MM.1S (cell line): ENCODE data around the gene CCDC51.

Experiments
- DNase-seq: peaks from one replicate; pipeline ENCODE4 v3.0.0-alpha.2; 2015
- H2AFZ ChIP-seq: fragments of 300-600 bp; sonication (generic); 2 replicates; pipeline ENCODE4 v1.6.0; 2016; ENCODE audit warnings: antibody characterized with exemption, low read length
- H3F3A ChIP-seq: fragments of 300-600 bp; sonication (generic); 2 replicates; pipeline ENCODE4 v1.6.1; 2016; ENCODE audit warnings: mild to moderate bottlenecking, antibody characterized with exemption, low read length, moderate library complexity, mixed read lengths; ENCODE audit not compliant: insufficient read depth
- H3K27ac ChIP-seq: fragments of 300-600 bp; sonication (generic); 2 replicates; pipeline ENCODE4 v1.5.1; 2016; ENCODE audit warnings: mild to moderate bottlenecking, low read length
- H3K27me3 ChIP-seq: fragments of 300-600 bp; sonication (generic); replicated peaks from 2 replicates; pipeline ENCODE4 v1.6.0; 2016; ENCODE audit warnings: low read length; ENCODE audit not compliant: insufficient read depth
- H3K36me3 ChIP-seq: fragments of 300-600 bp; sonication (generic); replicated peaks from 2 replicates; pipeline ENCODE4 v1.6.1; 2016; ENCODE audit warnings: mild to moderate bottlenecking, low read length, mixed read lengths; ENCODE audit not compliant: insufficient read depth
- H3K4me1 ChIP-seq: fragments of 300-600 bp; sonication (generic); 2 replicates; pipeline ENCODE4 v1.6.1; 2016; ENCODE audit warnings: low read length, mixed read lengths
- H3K4me2 ChIP-seq: fragments of 300-600 bp; sonication (generic); 2 replicates; pipeline ENCODE4 v1.6.0; 2016; ENCODE audit warnings: low read depth, low read length
- H3K4me3 ChIP-seq: fragments of 300-600 bp; sonication (generic); 2 replicates; pipeline ENCODE4 v1.5.1; 2016; ENCODE audit warnings: low read length, mixed read lengths
- H3K79me2 ChIP-seq: fragments of 300-600 bp; sonication (generic); 2 replicates; pipeline ENCODE4 v1.6.1; 2016; ENCODE audit warnings: mixed run types, low read length, mixed read lengths
- H3K9ac ChIP-seq: fragments of 300-600 bp; sonication (generic); 2 replicates; pipeline ENCODE4 v1.6.1; 2016; ENCODE audit warnings: low read length, mixed read lengths
- H3K9me2 ChIP-seq: fragments of 300-600 bp; sonication (generic); replicated peaks from 2 replicates; pipeline ENCODE4 v1.6.1; 2016; ENCODE audit warnings: mild to moderate bottlenecking, low read length, mixed read lengths; ENCODE audit not compliant: insufficient read depth
- H3K9me3 ChIP-seq: fragments of 300-600 bp; sonication (generic); replicated peaks from 2 replicates; pipeline ENCODE4 v1.6.1; 2016; ENCODE audit warnings: mild to moderate bottlenecking, low read length, mixed read lengths; ENCODE audit not compliant: insufficient read depth
- H4K20me1 ChIP-seq: fragments of 300-600 bp; sonication (generic); 2 replicates; pipeline ENCODE4 v1.6.1; 2016; ENCODE audit warnings: mild to moderate bottlenecking, low read length, moderate library complexity, mixed read lengths; ENCODE audit not compliant: insufficient read depth
- EZH2 ChIP-seq: fragments of 300-600 bp; sonication (generic); optimal IDR thresholded peaks from 2 replicates; pipeline ENCODE3; 2017; ENCODE audit warnings: low read depth, mild to moderate bottlenecking, antibody characterized with exemption, low read length, mixed read lengths
- EZH2phosphoT487 ChIP-seq: fragments of 300-600 bp; sonication (generic); IDR thresholded peaks from 2 replicates; pipeline ENCODE4 v1.6.1; 2018; ENCODE audit warnings: antibody characterized with exemption, low read length
- TF ChIP-seq, protein P1 (sequence below): fragments of 300-600 bp; sonication (generic); IDR thresholded peaks from 2 replicates; pipeline ENCODE4 v1.5.1; 2016; ENCODE audit warnings: antibody characterized with exemption, low read length, mixed read lengths

CCDC51 gene

DNA sequence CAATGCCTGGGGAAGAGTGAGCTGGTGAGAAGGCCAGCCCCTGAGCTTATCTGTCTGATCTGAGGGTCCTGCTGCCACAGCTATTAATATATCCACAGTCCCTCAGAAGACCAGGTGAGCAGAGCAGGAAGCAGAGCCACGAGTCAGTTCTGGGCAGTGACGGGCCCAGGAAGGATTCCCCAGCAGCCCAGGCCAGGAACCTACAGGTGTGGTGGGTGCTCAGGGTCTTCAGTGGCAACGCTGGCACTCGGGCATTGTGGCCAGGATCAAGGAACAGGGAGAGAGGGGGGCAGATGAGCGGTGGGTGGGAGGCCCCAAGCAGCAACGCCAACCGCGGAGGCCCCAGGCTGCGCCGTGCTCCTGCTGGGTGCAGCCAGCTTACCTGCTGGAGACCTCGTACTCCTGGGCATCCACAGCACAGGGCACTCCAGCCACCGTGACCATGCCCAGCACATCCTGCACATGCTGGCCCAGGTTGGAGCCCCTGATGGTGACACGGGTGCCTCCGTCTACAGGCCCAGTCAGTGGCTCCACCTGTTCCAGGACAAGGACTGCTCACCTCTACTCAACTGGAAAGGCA lies 22.3 kb downstream of the CCDC51 start:
- TF ChIP-seq, protein P1, sequence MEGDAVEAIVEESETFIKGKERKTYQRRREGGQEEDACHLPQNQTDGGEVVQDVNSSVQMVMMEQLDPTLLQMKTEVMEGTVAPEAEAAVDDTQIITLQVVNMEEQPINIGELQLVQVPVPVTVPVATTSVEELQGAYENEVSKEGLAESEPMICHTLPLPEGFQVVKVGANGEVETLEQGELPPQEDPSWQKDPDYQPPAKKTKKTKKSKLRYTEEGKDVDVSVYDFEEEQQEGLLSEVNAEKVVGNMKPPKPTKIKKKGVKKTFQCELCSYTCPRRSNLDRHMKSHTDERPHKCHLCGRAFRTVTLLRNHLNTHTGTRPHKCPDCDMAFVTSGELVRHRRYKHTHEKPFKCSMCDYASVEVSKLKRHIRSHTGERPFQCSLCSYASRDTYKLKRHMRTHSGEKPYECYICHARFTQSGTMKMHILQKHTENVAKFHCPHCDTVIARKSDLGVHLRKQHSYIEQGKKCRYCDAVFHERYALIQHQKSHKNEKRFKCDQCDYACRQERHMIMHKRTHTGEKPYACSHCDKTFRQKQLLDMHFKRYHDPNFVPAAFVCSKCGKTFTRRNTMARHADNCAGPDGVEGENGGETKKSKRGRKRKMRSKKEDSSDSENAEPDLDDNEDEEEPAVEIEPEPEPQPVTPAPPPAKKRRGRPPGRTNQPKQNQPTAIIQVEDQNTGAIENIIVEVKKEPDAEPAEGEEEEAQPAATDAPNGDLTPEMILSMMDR = no peak
- no peak for TF ChIP-seq EZH2phosphoT487
- no peak for TF ChIP-seq EZH2
- Histone ChIP-seq H4K20me1 (no peaks in the 10 kb centered on the region), H3K4me3 (no peak overlapping the region), H3F3A (no peaks in the 10 kb centered on the region), H3K36me3 (no peaks in the 10 kb centered on the region), H3K4me2 (no peak overlapping the region), H3K79me2 (no peaks in the 10 kb centered on the region), H3K27ac (no peak overlapping the region), H3K4me1 (no peaks in the 10 kb centered on the region), H3K27me3 (peaks cover 25% of the 10 kb centered on the region; the same call in 1 of the 2 replicates), H3K9me2 (no peaks in the 10 kb centered on the region), H3K9ac (no peak overlapping the region), H2AFZ (no peak overlapping the region), H3K9me3 (no peaks in the 10 kb centered on the region)
- DNase-seq = no peak

DNA sequence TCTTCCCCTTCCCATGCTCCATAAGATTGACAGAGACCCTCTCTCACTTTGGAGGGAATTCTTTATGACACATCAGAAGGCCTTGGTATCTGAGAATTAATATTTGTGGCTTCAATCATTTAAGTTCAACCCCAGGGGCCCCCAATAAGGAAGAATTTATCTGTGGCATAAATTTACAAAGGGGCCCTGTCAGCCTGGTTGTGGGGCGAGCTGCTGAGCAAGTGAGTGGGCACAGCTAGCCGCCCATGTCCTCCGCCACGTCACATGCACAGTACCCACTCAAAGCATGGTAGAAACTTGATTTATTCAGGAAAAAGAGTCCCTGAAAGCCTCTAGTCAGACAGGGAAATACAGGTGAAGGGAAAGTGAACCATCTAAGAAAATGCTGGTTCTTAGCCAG lies 23.4 kb downstream of the CCDC51 start:
- H3K79me2 ChIP-seq = no peaks in the 10 kb centered on the region
- H3K4me1 ChIP-seq = no peaks in the 10 kb centered on the region
- no peaks in the 10 kb centered on the region for H3K9me3 ChIP-seq
- TF ChIP-seq EZH2 = no peak
- TF ChIP-seq, protein P1 = no peak
- TF ChIP-seq EZH2phosphoT487 = no peak
- no peak overlapping the region for H3K4me2 ChIP-seq
- H3K27ac ChIP-seq = no peak overlapping the region
- H3F3A ChIP-seq = no peaks in the 10 kb centered on the region
- peaks cover 25% of the 10 kb centered on the region; the same call in 1 of the 2 replicates for H3K27me3 ChIP-seq
- no peaks in the 10 kb centered on the region for H3K9me2 ChIP-seq
- no peak overlapping the region for H3K4me3 ChIP-seq
- H4K20me1 ChIP-seq = no peaks in the 10 kb centered on the region
- no peak overlapping the region for H3K9ac ChIP-seq
- no peak overlapping the region for H2AFZ ChIP-seq
- no peaks in the 10 kb centered on the region for H3K36me3 ChIP-seq
- no peak for DNase-seq

DNA sequence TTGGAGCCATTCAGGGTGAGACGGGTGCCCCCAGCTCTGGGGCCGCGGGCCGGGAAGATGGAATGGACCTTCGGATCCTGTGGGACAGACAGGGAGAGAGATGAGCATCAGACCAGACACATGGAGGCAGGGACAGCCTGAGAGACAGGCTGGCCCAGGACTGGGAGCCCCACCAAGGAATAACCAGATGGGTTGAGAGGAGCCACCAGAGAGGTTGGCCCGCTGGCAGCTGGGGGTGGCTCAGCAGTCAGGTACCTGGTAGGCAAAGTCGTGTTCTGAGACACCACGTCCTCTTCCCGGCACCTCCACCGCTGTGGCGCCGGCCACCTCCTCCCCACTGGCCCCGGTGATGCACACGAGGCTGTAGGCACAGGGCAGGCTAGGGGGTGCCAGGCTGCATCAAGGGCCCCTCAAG lies 23.8 kb downstream of the CCDC51 start:
- no peak overlapping the region for H3K27ac ChIP-seq
- no peaks in the 10 kb centered on the region for H3K4me1 ChIP-seq
- H4K20me1 ChIP-seq = no peaks in the 10 kb centered on the region
- H3K36me3 ChIP-seq = no peaks in the 10 kb centered on the region
- no peaks in the 10 kb centered on the region for H3K9me2 ChIP-seq
- H2AFZ ChIP-seq = no peak overlapping the region
- no peak overlapping the region for H3K4me2 ChIP-seq
- no peak overlapping the region for H3K4me3 ChIP-seq
- peaks cover 25% of the 10 kb centered on the region; the same call in 1 of the 2 replicates for H3K27me3 ChIP-seq
- no peak overlapping the region for H3K9ac ChIP-seq
- H3K9me3 ChIP-seq = no peaks in the 10 kb centered on the region
- TF ChIP-seq EZH2phosphoT487 (no peak), EZH2 (no peak)
- TF ChIP-seq, protein P1 = no peak
- DNase-seq = no peak
- H3K79me2 ChIP-seq = no peaks in the 10 kb centered on the region
- no peaks in the 10 kb centered on the region for H3F3A ChIP-seq
